ENCODE data around the gene SLC44A5. TPM values are rescaled to one million over a fixed set of nuclear protein-coding genes. Genes with fewer than 3 reads are reported as not detected.

The SLC44A5 gene
- polyA plus RNA-seq, 3 donors, result not detected

DNA sequence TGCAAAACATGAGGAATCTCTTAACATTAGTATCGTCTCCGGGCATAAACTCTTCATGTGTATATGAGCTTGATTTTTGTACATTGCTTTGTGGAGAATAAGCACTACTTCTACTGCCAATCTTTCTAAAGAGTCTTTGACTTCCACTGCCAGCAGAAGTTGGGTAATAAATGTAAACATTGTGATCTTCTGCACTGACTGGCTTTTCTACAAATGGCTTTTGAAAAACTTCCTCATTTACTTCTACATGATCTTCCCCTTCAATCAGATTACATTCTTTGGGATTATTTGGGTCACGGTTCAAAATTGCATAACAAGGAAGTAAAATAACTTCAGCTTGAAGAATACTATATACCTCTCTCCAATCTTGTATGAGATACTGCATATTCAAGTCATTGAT is 30.4 kb upstream of the SLC44A5 start:
- H3K4me1 ChIP-seq (ENCODE audit: control insufficient read depth in 1 of 2, insufficient read depth in 2 of 2, low read length in 2 of 2), result no peaks in the 10 kb centered on the region
- no peak overlapping the region for H3K4me3 ChIP-seq (replicated peaks in 1 of 3; ENCODE audit: low read depth in 2 of 3, low read length in 3 of 3)
- no peak overlapping the region for H3K4me2 ChIP-seq (replicated peaks; ENCODE audit: extremely low read depth, low read length, poor library complexity, severe bottlenecking)
- DNase-seq, result no peak
- H4K20me1 ChIP-seq (ENCODE audit: insufficient read depth, low read length), result no peaks in the 10 kb centered on the region
- H3K4me1 Mint-ChIP-seq, result no peaks in the 10 kb centered on the region
- H3K79me2 ChIP-seq (ENCODE audit: insufficient read depth, low read length), result no peaks in the 10 kb centered on the region
- H3K27ac ChIP-seq (ENCODE audit: low read depth in 1 of 2, low read length in 2 of 2), result no peak overlapping the region
- no peaks in the 10 kb centered on the region for H3K36me3 Mint-ChIP-seq
- H3K27me3 Mint-ChIP-seq (ENCODE audit: low read depth in 3 of 3), result peaks cover 0 to 2% (median 1%) of the 10 kb centered on the region in 3 donors
- H3K4me3 Mint-ChIP-seq, result no peak overlapping the region
- peaks cover 0 to 8% (median 2%) of the 10 kb centered on the region in 7 donors for H3K9me3 Mint-ChIP-seq
- peaks cover 0 to under 1% of the 10 kb centered on the region in 2 donors for H3K9me3 ChIP-seq (replicated peaks in 1 of 2; ENCODE audit: control insufficient read depth in 1 of 2, insufficient read depth in 1 of 2, low read length in 2 of 2)
- TF ChIP-seq, protein P1, sequence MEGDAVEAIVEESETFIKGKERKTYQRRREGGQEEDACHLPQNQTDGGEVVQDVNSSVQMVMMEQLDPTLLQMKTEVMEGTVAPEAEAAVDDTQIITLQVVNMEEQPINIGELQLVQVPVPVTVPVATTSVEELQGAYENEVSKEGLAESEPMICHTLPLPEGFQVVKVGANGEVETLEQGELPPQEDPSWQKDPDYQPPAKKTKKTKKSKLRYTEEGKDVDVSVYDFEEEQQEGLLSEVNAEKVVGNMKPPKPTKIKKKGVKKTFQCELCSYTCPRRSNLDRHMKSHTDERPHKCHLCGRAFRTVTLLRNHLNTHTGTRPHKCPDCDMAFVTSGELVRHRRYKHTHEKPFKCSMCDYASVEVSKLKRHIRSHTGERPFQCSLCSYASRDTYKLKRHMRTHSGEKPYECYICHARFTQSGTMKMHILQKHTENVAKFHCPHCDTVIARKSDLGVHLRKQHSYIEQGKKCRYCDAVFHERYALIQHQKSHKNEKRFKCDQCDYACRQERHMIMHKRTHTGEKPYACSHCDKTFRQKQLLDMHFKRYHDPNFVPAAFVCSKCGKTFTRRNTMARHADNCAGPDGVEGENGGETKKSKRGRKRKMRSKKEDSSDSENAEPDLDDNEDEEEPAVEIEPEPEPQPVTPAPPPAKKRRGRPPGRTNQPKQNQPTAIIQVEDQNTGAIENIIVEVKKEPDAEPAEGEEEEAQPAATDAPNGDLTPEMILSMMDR (IDR thresholded peaks at IDR 0.05), result no peak
- H3K36me3 ChIP-seq (replicated peaks in 1 of 2; ENCODE audit: control insufficient read depth in 1 of 2, insufficient read depth in 2 of 2, low read length in 2 of 2), result no peaks in the 10 kb centered on the region
- H3K27me3 ChIP-seq (ENCODE audit: control insufficient read depth in 2 of 2, insufficient read depth in 2 of 2, low read length in 2 of 2), result no peaks in the 10 kb centered on the region
- no peak overlapping the region for H2AFZ ChIP-seq (ENCODE audit: insufficient read depth, low read depth, low read length, poor library complexity, severe bottlenecking)
- H3K27ac Mint-ChIP-seq, result no peak overlapping the region
- intact Hi-C loops (cut with micrococcal nuclease), result no loop called here
- H3K9ac ChIP-seq (ENCODE audit: insufficient read depth, low read length, poor library complexity, severe bottlenecking), result no peak overlapping the region
- WGBS (ENCODE audit: insufficient coverage), result no CpG with 5 or more reads among the region's 3 CpGs

DNA sequence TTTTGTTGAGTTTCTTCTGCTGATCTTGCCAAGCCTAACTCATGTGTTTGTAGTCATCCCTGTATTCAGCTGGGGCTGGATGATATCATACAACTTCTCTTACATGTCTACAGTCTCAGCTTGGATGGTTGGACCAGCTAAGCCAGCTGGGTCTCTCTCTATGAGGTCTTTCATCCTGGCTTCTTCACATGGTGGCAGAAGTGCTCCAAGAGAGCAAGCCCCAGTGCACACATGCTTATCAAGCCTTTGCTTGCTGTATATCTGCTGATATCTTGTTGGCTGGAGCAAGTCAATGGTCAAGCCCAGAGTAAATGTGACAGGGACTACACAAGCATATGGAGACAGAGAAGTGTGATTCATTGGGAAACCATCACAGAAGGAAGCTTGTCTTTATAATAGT is 29.2 kb upstream of the SLC44A5 start:
- H3K27me3 ChIP-seq (ENCODE audit: control insufficient read depth in 2 of 2, insufficient read depth in 2 of 2, low read length in 2 of 2), result no peaks in the 10 kb centered on the region
- H3K9me3 Mint-ChIP-seq, result peaks cover 0 to 4% (median 2%) of the 10 kb centered on the region in 7 donors
- TF ChIP-seq, protein P1 (IDR thresholded peaks at IDR 0.05), result no peak

More for the DNA sequence above, 29.2 kb upstream of the SLC44A5 start:
- no peaks in the 10 kb centered on the region for H3K4me1 ChIP-seq (ENCODE audit: control insufficient read depth in 1 of 2, insufficient read depth in 2 of 2, low read length in 2 of 2)
- no peaks in the 10 kb centered on the region for H3K9me3 ChIP-seq (replicated peaks in 1 of 2; ENCODE audit: control insufficient read depth in 1 of 2, insufficient read depth in 1 of 2, low read length in 2 of 2)
- H3K4me2 ChIP-seq (replicated peaks; ENCODE audit: extremely low read depth, low read length, poor library complexity, severe bottlenecking), result no peak overlapping the region
- no peak overlapping the region for H3K4me3 ChIP-seq (replicated peaks in 1 of 3; ENCODE audit: low read depth in 2 of 3, low read length in 3 of 3)
- no peaks in the 10 kb centered on the region for H3K79me2 ChIP-seq (ENCODE audit: insufficient read depth, low read length)
- Mint-ChIP-seq H3K27me3 (ENCODE audit: low read depth in 3 of 3) (peaks cover 0 to 2% (median 0%) of the 10 kb centered on the region in 3 donors), H3K36me3 (no peaks in the 10 kb centered on the region), H3K4me1 (no peaks in the 10 kb centered on the region), H3K4me3 (no peak overlapping the region), H3K27ac (no peak overlapping the region)
- H3K36me3 ChIP-seq (replicated peaks in 1 of 2; ENCODE audit: control insufficient read depth in 1 of 2, insufficient read depth in 2 of 2, low read length in 2 of 2), result no peaks in the 10 kb centered on the region
- H3K9ac ChIP-seq (ENCODE audit: insufficient read depth, low read length, poor library complexity, severe bottlenecking), result no peak overlapping the region
- H2AFZ ChIP-seq (ENCODE audit: insufficient read depth, low read depth, low read length, poor library complexity, severe bottlenecking), result no peak overlapping the region
- DNase-seq, result no peak
- H3K27ac ChIP-seq (ENCODE audit: low read depth in 1 of 2, low read length in 2 of 2), result no peak overlapping the region
- H4K20me1 ChIP-seq (ENCODE audit: insufficient read depth, low read length), result no peaks in the 10 kb centered on the region
- intact Hi-C loops (cut with micrococcal nuclease), result no loop called here
